GM23248 (cell line): ENCODE data around the gene CTNNA2. TPM values are rescaled to one million over a fixed set of nuclear protein-coding genes. Genes with fewer than 3 reads are reported as not detected.
A peak's percentile ranks its signal among the peaks of the same experiment; 100 is the strongest.

Experiments used
- DNase-seq: peaks from one replicate; pipeline ENCODE4 v3.0.0-alpha.2; 2015
- H2AFZ ChIP-seq: fragments of 200-600 bp; sonication (generic); 2 replicates; pipeline ENCODE4 v1.6.1; 2016; ENCODE audit warnings: antibody characterized with exemption
- H3F3A ChIP-seq: fragments of 200-600 bp; sonication (generic); 2 replicates; pipeline ENCODE4 v1.6.1; 2016; ENCODE audit warnings: mild to moderate bottlenecking, antibody characterized with exemption, mixed run types; ENCODE audit not compliant: insufficient read depth
- H3K27ac ChIP-seq: fragments of 200-600 bp; sonication (generic); 2 replicates; pipeline ENCODE4 v1.5.1; 2016; ENCODE audit warnings: mild to moderate bottlenecking
- H3K27me3 ChIP-seq: fragments of 200-600 bp; sonication (generic); replicated peaks from 2 replicates; pipeline ENCODE4 v1.6.1; 2016; ENCODE audit warnings: mild to moderate bottlenecking; ENCODE audit not compliant: insufficient read depth
- H3K36me3 ChIP-seq: fragments of 200-600 bp; sonication (generic); 2 replicates; pipeline ENCODE4 v1.6.1; 2016; ENCODE audit warnings: low read depth, mild to moderate bottlenecking
- H3K4me1 ChIP-seq: fragments of 200-600 bp; sonication (generic); 2 replicates; pipeline ENCODE4 v1.6.1; 2016; ENCODE audit warnings: mild to moderate bottlenecking; ENCODE audit not compliant: insufficient read depth
- H3K4me2 ChIP-seq: fragments of 200-600 bp; sonication (generic); one replicate; pipeline ENCODE4 v1.6.1; 2016; ENCODE audit warnings: mild to moderate bottlenecking; ENCODE audit not compliant: unreplicated experiment
- H3K4me3 ChIP-seq: fragments of 200-600 bp; sonication (generic); 2 replicates; pipeline ENCODE4 v1.5.1; 2016; ENCODE audit warnings: mild to moderate bottlenecking
- H3K79me2 ChIP-seq: fragments of 200-600 bp; sonication (generic); 2 replicates; pipeline ENCODE4 v1.6.1; 2016; ENCODE audit warnings: mild to moderate bottlenecking; ENCODE audit not compliant: insufficient read depth
- H3K9ac ChIP-seq: fragments of 200-600 bp; sonication (generic); 2 replicates; pipeline ENCODE4 v1.6.1; 2016; ENCODE audit warnings: mild to moderate bottlenecking
- H3K9me2 ChIP-seq: fragments of 200-600 bp; sonication (generic); 2 replicates; pipeline ENCODE4 v1.6.1; 2016; ENCODE audit warnings: mixed run types, mild to moderate bottlenecking, moderate library complexity; ENCODE audit not compliant: insufficient read depth
- H3K9me3 ChIP-seq: fragments of 200-600 bp; sonication (generic); one replicate; pipeline ENCODE4 v1.6.1; 2017; ENCODE audit warnings: low read depth
- H4K20me1 ChIP-seq: fragments of 200-600 bp; sonication (generic); 2 replicates; pipeline ENCODE4 v1.6.0; 2016; ENCODE audit not compliant: insufficient read depth
- EZH2 ChIP-seq: fragments of 200-600 bp; sonication (generic); IDR thresholded peaks from 2 replicates; pipeline ENCODE4 v1.6.1; 2018; ENCODE audit warnings: antibody characterized with exemption, mild to moderate bottlenecking; ENCODE audit not compliant: insufficient read depth, poor library complexity, severe bottlenecking
- EZH2phosphoT487 ChIP-seq: fragments of 200-600 bp; sonication (generic); IDR thresholded peaks from 2 replicates; pipeline ENCODE4 v1.6.1; 2018; ENCODE audit warnings: antibody characterized with exemption, moderate library complexity, mild to moderate bottlenecking, low read depth; ENCODE audit not compliant: insufficient read depth
- WGBS, 2 experiments: methylation state at CpG; one replicate each; pipeline ENCODE4 v1.1.6; 2015 to 2017; ENCODE audit warnings: low lambda C conversion rate in 2 of 2, low coverage in 1 of 2; ENCODE audit errors: missing lambda C conversion rate in 2 of 2; 5-methylcytosine and 5-hydroxymethylcytosine counted together
- in situ Hi-C: fragments of 300-500 bp; cut with MboI; formaldehyde crosslinking; loops from 2 replicates; pipeline ENCODE4 v1.15.0; 2020
- polyA plus RNA-seq: library from polyadenylated mRNA; unstranded; fragments of >200 nt; fragmentation: Nextera tagmentation; extraction: Ambion mirVana; gene quantifications from 2 replicates; pipeline ENCODE4 v1.2.1, GENCODE V29; 2016
- total RNA-seq: library from RNA; depleted of rRNA; stranded (reverse); fragments of >200 nt; shearing (Covaris generic); gene quantifications from 2 replicates; pipeline ENCODE4 v1.2.3, GENCODE V29; 2014

Gene CTNNA2
- total and polyA plus RNA-seq, 2 experiments from 2014 or later = not detected

DNA sequence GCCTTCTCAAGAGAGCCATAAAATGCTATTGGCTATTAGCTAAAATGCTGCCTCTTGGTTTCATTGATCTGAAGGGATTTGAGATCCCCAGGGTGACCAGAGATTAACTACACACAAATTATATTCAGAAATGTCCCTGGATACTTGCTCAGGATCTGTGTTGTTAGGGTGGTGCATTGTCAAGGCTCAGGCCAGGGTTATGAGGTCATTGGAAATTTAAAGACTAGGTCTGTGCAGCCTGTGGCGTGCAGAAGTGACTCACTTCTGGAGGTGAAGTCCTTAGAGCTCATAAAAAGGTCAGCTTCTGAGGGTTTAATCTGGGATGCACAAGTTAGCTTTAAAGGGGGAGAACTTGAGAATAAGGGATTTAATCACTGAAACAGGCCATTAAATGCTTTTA lies 768.2 kb downstream of the CTNNA2 start:
- WGBS, 2 experiments = 5 to 14% methylated on average over 1 of the region's 1 CpG
- Histone ChIP-seq H3K79me2 (no peaks in the 10 kb centered on the region), H3K27me3 (no peaks in the 10 kb centered on the region), H3K9ac (no peak overlapping the region), H3K4me2 (no peak overlapping the region), H3K36me3 (no peaks in the 10 kb centered on the region), H4K20me1 (no peaks in the 10 kb centered on the region), H3K4me1 (no peaks in the 10 kb centered on the region), H3K4me3 (no peak overlapping the region), H3K9me3 (no peaks in the 10 kb centered on the region), H3F3A (no peaks in the 10 kb centered on the region), H3K9me2 (no peaks in the 10 kb centered on the region), H2AFZ (no peak overlapping the region), H3K27ac (no peak overlapping the region)
- DNase-seq = no peak
- TF ChIP-seq EZH2 (no peak), EZH2phosphoT487 (no peak)
- in situ Hi-C loops = no loop called here

DNA sequence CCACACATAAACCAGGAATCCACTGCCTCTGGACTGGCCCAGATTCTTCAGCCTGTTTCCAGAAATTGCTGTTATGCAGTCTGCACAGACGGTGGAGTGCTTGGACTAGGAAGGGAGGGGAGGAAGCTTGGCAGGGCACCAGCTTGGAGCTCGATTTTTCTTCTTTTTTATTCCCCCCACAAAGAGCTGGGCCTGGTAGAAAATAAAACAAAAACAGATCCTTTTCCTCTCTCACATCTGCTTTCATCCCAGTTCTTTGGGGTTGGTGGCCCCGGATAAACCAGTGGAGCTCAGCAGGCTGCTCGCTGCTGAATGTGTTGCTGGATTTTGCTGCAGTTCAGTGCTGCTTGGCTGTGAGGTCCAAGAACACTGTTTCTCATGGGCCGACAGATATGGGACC lies 775.7 kb downstream of the CTNNA2 start:
- H3K4me1 ChIP-seq = no peaks in the 10 kb centered on the region
- no peak overlapping the region for H3K27ac ChIP-seq
- no peaks in the 10 kb centered on the region for H3K36me3 ChIP-seq
- H2AFZ ChIP-seq = no peak overlapping the region
- no peak overlapping the region for H3K4me3 ChIP-seq
- no peaks in the 10 kb centered on the region for H4K20me1 ChIP-seq
- in situ Hi-C loops = no loop called here
- no peaks in the 10 kb centered on the region for H3K9me3 ChIP-seq
- TF ChIP-seq EZH2 (no peak), EZH2phosphoT487 (no peak)
- WGBS, 2 experiments = 7 to 11% methylated on average over 5 of the region's 5 CpGs
- DNase-seq = peak; percentile 13
- no peaks in the 10 kb centered on the region for H3F3A ChIP-seq
- H3K27me3 ChIP-seq = no peaks in the 10 kb centered on the region
- H3K4me2 ChIP-seq = no peak overlapping the region
- no peak overlapping the region for H3K9ac ChIP-seq
- H3K79me2 ChIP-seq = no peaks in the 10 kb centered on the region
- H3K9me2 ChIP-seq = no peaks in the 10 kb centered on the region

DNA sequence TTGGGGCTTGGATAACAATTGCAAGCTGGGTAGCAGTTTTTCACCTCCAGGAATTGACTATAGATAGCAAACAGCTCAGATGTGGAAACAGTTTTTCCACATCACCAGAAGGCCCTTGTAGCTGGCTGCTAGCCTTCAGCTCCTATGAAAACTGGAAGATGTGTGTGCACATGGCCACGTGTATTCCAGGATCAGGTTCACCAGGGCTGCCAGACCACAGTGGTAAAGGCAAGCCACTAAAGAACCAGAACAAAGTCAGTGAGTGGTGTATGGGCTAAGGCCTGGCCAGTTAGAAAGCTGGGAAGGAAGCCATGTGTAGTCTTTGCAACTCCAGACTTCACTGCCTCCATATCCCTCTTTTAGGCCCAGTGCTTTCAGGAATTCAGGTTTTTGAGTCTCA lies 778.8 kb downstream of the CTNNA2 start:
- H3K36me3 ChIP-seq = no peaks in the 10 kb centered on the region
- H3K4me3 ChIP-seq = no peak overlapping the region
- H3K27ac ChIP-seq = no peak overlapping the region
- no peaks in the 10 kb centered on the region for H3F3A ChIP-seq
- no peaks in the 10 kb centered on the region for H3K79me2 ChIP-seq
- 6 to 10% methylated on average over 1 of the region's 1 CpG for WGBS, 2 experiments
- H3K4me1 ChIP-seq = no peaks in the 10 kb centered on the region
- H4K20me1 ChIP-seq = no peaks in the 10 kb centered on the region
- no peaks in the 10 kb centered on the region for H3K9me3 ChIP-seq
- in situ Hi-C loops = no loop called here
- no peaks in the 10 kb centered on the region for H3K9me2 ChIP-seq
- no peak overlapping the region for H3K9ac ChIP-seq
- no peak overlapping the region for H2AFZ ChIP-seq
- no peak for DNase-seq
- TF ChIP-seq EZH2 (no peak), EZH2phosphoT487 (no peak)
- no peaks in the 10 kb centered on the region for H3K27me3 ChIP-seq
- H3K4me2 ChIP-seq = no peak overlapping the region

DNA sequence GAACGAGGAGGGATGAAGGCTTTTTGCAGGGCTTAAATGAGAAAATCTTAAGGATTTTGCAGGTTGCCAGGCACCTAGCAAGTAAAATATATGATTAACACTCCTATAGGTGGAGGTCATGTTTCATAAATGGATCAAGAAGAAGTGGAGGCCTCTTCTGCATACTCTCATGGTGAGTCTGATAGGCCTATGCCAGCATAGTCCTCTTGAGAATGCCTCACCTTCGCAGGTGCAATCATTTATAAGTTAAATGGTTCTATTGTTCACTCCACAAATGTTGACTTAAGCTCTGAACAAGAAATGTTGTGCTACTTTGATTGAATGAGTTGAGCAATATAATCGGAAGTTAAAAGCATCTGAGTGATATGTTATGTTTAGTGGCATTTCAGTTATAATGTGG lies 779.6 kb downstream of the CTNNA2 start:
- in situ Hi-C loops = no loop called here
- H3K4me3 ChIP-seq = no peak overlapping the region
- no peak overlapping the region for H2AFZ ChIP-seq
- WGBS, 2 experiments = 12 to 19% methylated on average over 3 of the region's 3 CpGs
- no peak overlapping the region for H3K27ac ChIP-seq
- H3K36me3 ChIP-seq = no peaks in the 10 kb centered on the region
- H4K20me1 ChIP-seq = no peaks in the 10 kb centered on the region
- H3K9ac ChIP-seq = no peak overlapping the region
- H3K9me2 ChIP-seq = no peaks in the 10 kb centered on the region
- H3K79me2 ChIP-seq = no peaks in the 10 kb centered on the region
- no peaks in the 10 kb centered on the region for H3K4me1 ChIP-seq
- H3F3A ChIP-seq = no peaks in the 10 kb centered on the region
- H3K27me3 ChIP-seq = no peaks in the 10 kb centered on the region
- DNase-seq = no peak
- no peaks in the 10 kb centered on the region for H3K9me3 ChIP-seq
- TF ChIP-seq EZH2 (no peak), EZH2phosphoT487 (no peak)
- no peak overlapping the region for H3K4me2 ChIP-seq

DNA sequence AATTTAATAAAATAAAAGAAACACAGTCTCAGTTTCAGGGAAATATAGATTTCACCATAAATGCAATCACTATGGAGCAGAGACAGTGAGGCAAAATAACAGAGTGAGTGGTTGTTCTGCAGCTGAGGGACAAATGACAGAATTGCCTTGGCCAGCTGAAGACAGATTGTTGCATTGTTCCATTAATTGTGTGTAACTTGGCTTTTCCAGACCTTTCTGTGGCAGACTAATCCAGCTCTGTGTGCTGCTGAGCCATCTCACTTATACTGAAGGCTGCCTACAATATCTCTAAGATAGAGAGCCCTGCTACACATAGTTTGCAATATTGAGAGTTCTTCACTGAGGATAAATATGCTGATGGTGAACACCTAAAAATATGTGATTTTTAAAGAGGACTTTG lies 780.2 kb downstream of the CTNNA2 start:
- H2AFZ ChIP-seq = no peak overlapping the region
- H3K36me3 ChIP-seq = no peaks in the 10 kb centered on the region
- H3K9me3 ChIP-seq = no peaks in the 10 kb centered on the region
- TF ChIP-seq EZH2 (no peak), EZH2phosphoT487 (no peak)
- H3K9ac ChIP-seq = no peak overlapping the region
- no peak for DNase-seq
- H3K27ac ChIP-seq = no peak overlapping the region
- no peaks in the 10 kb centered on the region for H3F3A ChIP-seq
- no peak overlapping the region for H3K4me2 ChIP-seq
- in situ Hi-C loops = no loop called here
- H3K4me3 ChIP-seq = no peak overlapping the region
- H3K4me1 ChIP-seq = no peaks in the 10 kb centered on the region
- H3K27me3 ChIP-seq = no peaks in the 10 kb centered on the region
- H3K9me2 ChIP-seq = no peaks in the 10 kb centered on the region
- no peaks in the 10 kb centered on the region for H4K20me1 ChIP-seq
- no peaks in the 10 kb centered on the region for H3K79me2 ChIP-seq
